ACHN (cell line): ENCODE data around the gene CKS2.
"Not testable (repeated sequence)": the region's sequence is repeated elsewhere in the genome, so short reads cannot be mapped to it uniquely, and the experiment has no call there.

Experiments
- DNase-seq: peaks from one replicate; pipeline ENCODE4 v3.0.0-alpha.2; 2015
- in situ Hi-C: cut with HindIII; loops from 2 replicates; pipeline ENCODE4 v1.10.0; 2017; ENCODE audit warnings: low sequenced_read_pairs, low pct_ligation_motif_present, low pct_unique_long_range_greater_than_20kb

Gene CKS2

DNA sequence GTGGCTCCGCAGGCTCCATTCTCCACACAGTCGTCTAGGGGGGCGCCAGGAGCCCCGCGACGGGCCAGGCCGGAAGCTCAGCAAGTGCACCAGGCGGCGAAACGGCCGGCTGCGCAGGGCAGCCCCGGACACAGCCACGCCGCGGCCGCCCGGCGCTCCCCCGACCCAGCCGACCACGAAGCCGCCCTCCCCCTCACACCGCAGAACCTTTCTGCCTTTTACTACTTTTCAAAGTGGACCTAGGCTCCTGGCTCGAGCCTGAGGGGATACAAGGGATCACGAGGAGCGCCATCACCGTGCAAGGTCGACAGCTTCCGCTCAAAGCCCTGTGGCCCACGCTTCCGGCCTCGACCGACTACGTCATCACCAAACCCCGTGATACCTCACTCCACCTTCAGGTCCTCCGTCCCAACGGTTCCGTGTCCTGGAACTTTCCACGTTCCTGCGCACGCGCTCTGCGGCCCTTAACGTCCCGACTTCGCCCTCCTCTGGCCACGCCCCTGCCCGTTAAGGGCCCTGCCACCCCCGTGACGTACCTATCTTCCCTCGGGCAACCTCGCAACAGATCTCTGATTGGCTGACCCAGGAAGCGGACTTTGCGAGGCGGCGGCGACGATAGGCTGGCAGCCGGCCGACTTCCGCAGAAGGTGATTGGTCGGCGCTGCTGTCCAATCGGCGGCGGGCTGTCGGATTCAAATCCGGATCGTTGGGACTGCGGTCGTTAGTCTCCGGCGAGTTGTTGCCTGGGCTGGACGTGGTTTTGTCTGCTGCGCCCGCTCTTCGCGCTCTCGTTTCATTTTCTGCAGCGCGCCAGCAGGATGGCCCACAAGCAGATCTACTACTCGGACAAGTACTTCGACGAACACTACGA is at the start of gene CKS2:
Gene CKS2, plus strand, starts transcription at position 721 of the 871 bp plus-strand sequence. Its CDS starts 98 bp downstream, at position 819.
- in situ Hi-C loops: no loop called here
- DNase-seq: peak; percentile 99

GRCh38 chr9:89273528-89274279 is 37.3 kb upstream of the CKS2 start:
- in situ Hi-C loops: no loop called here
- no peak for DNase-seq

- DNase-seq: no peak
- in situ Hi-C loops: no loop called here
Observed at GRCh38 chr9:89274838-89275237, 36.2 kb upstream of the CKS2 start.

DNA sequence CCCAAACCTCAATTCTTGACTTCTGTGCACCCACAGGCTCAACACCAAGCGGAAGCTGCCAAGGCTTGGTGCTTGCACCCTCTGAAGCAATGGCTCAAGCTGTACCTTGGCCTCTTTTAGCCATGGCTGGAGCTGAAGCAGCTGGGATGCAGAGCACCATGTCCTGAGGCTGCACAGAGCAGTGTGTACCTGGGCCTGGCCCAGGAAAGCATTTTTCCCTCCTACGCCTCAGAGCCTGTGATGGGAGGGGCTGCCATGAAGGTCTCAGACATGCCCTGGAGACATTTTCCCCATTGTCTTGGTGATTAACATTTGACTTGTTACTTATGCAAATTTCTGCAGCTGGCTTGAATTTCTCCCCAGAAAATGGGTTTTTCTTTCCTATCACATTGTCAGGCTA is 35.0 kb upstream of the CKS2 start:
- DNase-seq, in situ Hi-C loops: not testable (repeated sequence)

GRCh38 chr9:89277043-89277442 is 34.0 kb upstream of the CKS2 start:
- in situ Hi-C loops: no loop called here
- DNase-seq: no peak

GRCh38 chr9:89277454-89277853 is 33.5 kb upstream of the CKS2 start:
- DNase-seq: peak; percentile 29
- in situ Hi-C loops: no loop called here

DNA sequence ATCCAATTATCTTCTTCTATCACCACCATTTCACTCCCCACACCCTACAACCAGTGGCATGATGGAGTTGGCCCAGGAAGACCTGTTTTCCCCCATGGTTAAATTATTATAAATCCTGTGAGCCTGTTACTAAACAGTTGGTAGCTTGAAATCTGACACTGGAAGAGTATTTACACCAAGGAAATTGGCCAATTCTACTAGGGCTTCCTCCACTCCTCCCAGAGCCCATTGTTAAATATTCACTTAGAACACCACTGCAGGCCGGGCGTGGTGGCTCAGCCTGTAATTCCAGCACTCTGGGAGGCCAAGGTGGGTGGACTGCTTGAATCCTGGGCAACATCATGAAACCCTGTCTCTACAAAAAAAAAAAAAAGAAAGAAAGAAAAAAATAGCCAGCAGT is 32.4 kb upstream of the CKS2 start:
- DNase-seq: no peak
- in situ Hi-C loops: no loop called here

DNA sequence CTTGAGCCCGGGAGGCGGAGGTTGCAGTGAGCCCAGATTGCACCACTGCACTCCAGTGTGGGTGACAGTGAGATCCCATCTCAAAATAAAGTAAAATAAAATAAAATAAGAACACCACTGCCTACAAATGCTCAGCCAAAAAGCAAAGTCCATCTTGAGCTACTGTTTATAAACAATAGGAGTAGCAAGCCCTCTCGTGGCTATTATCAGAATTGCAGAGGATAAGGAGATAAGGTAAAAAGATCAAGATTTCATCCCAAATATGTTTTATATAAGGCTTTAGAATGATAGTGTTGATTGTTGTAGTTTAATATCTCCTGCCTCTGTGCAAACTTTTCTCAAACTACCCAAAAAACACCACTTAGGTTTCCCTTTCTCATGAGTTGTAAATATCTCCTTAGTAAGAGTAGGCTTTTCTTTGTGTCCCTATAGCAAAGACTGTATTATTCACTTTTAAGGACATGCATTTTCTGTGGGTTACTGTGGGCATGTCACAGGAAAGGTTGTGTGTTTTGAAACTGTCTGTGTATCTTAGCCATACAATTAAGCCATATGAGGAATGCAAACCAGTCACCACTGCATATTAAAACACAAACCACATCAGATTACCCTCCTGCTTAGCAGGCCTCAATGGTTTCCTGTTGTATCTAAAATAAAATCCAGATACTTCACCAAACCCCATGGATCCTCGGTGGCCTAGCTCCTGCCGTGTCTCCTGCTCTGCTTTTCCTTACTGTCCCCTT is 31.8 kb upstream of the CKS2 start:
- DNase-seq: peak; percentile 60
- in situ Hi-C loops: no loop called here

GRCh38 chr9:89281106-89281505 is 29.9 kb upstream of the CKS2 start:
- DNase-seq: no peak
- in situ Hi-C loops: no loop called here

DNA sequence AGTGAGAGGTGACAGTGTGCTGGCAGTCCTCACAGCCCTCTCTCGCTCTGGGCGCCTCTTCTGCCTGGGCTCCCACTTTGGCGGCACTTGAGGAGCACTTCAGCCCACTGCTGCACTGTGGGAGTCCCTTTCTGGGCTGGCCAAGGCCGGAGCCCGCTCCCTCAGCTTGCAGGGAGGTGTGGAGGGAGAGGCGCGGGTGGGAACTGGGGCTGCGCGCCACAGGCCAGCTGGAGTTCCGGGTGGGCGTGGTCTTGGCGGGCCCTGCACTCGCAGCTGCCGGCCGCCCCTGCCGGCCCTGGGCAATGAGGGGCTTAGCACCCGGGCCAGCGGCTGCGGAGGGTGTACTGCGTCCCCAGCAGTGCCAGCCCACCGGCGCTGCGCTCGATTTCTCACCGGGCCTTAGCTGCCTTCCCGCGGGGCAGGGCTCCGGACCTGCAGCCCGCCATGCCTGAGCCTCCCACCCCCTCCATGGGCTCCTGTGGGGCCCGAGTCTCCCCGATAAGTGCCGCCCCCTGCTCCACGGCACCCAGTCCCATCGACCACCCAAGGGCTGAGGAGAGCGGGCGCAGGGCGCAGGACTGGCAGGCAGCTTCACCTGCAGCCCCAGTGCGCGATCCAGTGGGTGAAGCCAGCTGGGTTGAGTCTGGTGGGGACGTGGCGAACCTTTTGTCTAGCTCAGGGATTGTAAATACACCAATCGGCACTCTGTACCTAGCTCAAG is 28.6 kb upstream of the CKS2 start:
- DNase-seq, in situ Hi-C loops: not testable (repeated sequence)

GRCh38 chr9:89284076-89284475 is 26.9 kb upstream of the CKS2 start:
- in situ Hi-C loops: no loop called here
- DNase-seq: no peak

DNA sequence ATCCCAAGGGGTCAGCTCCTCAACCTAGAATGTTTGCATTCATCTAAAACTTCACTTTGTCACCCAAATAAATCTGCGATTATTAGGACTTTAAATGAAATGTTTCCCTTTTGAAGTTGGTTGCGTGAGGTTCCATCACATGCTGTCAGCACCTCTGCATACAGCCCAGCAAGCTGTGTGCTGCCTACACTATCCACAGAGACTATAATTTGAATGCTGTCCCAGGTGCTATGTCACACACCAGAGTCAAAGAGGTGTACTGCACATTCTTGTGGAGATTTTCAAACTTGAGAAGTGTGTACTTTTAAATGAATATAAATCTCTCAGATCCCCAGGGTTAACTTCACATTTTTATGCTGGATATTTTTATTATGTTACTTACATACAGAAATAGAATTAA is 19.3 kb upstream of the CKS2 start:
- in situ Hi-C loops: no loop called here

GRCh38 chr9:89293014-89293413 is 18.0 kb upstream of the CKS2 start:
- in situ Hi-C loops: no loop called here
- no peak for DNase-seq

More for the DNA sequence above, 19.3 kb upstream of the CKS2 start:
- DNase-seq: no peak

- DNase-seq: no peak
- in situ Hi-C loops: no loop called here
Observed at GRCh38 chr9:89295400-89295799, 15.6 kb upstream of the CKS2 start.

DNA sequence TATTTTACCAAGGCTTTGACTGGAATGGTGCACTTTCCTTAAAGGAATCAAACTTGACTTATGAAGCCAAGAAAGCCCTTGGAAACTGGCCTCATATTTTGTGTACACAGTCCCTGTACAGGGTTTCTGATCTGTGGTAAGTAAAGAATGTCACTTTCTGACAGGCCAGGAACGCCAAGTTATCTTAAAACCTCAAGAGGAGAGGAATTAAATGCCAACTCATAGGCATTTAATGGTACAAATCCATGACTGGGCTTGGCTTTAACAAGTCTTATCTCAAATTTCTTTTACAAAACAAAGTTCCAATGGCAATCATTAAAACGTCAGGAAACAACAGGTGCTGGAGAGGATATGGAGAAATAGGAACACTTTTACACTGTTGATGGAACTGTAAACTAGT is 9.0 kb upstream of the CKS2 start:
- DNase-seq, in situ Hi-C loops: not testable (repeated sequence)

GRCh38 chr9:89304020-89304833 is 6.8 kb upstream of the CKS2 start:
- DNase-seq: no peak
- in situ Hi-C loops: no loop called here

DNA sequence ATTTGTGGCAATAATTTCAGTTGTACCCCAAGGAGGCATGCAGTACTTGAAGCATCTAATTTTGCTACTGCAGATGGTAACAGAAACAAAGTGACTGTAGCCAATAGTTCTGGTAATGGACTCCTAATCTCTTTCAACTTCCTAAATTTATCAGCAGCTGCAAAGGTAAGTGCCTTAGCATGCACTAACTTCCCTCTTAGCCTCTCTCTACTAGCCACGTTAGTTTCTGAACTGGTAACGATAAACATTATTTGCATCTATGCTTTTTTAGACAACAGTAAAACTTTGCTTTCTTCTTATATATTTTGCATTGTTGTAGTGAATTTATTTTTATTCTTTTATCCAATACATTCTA is 6.2 kb upstream of the CKS2 start:
- in situ Hi-C loops: no loop called here
- DNase-seq: no peak

DNA sequence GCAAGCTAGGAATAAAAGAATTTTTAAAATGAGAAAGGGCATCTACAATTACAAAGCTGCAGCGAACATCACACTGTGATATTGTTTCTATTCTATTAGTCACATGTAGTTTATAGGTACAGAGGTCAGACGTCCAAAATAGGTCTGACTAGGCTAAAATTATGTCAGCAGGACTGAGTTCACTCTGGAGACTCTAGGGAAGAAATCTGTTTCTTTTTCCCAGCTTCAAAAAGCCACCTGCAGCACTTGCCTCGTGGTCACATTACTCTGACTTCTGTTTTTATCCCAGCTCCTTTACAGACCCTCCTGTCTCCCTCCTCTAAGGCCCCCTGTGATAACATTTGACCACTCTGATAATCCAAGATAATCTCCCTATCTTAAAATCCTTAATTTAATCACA is 5.1 kb upstream of the CKS2 start:
- in situ Hi-C loops: no loop called here
- DNase-seq: no peak
